A673 (cell line): ENCODE results near the gene ME3. TPM values are rescaled to one million over a fixed set of nuclear protein-coding genes. Genes with fewer than 3 reads are reported as not detected.

Source experiments
- BruUV-seq: library from RNA; stranded (reverse); fragments of 400-500 nt; replicated peaks from 2 replicates; lab custom pipeline; 2021; lab: Mats Ljungman, UMichigan
- CTCF ChIA-PET: fragments of 300-600 bp; sonication (Branson Sonifier 250); formaldehyde crosslinking; loops from one replicate; lab custom pipeline; 2022; ENCODE audit warnings: antibody characterized with exemption; lab: Charles Lee
- POLR2A ChIA-PET: fragments of 300-600 bp; sonication (Branson Sonifier 250); formaldehyde crosslinking; loops from one replicate; lab custom pipeline; 2022; ENCODE audit warnings: antibody characterized with exemption; ENCODE audit not compliant: low non-redundant PET; lab: Charles Lee
- DNase-seq: peaks from one replicate; pipeline ENCODE4 v3.0.0-alpha.2; 2015; ENCODE audit warnings: low spot score
- H3K27ac ChIP-seq: fragments of 200-600 bp; sonication (generic); 2 replicates; pipeline ENCODE4 v1.5.1; 2016; ENCODE audit warnings: mixed run types, low read depth, mild to moderate bottlenecking, mixed read lengths, antibody characterized with exemption, low read length; ENCODE audit not compliant: poor library complexity, severe bottlenecking
- H3K27me3 ChIP-seq: fragments of 200-600 bp; sonication (generic); replicated peaks from 2 replicates; pipeline ENCODE4 v1.6.1; 2017; ENCODE audit warnings: mixed run types, low read depth, mild to moderate bottlenecking, mixed read lengths, antibody characterized with exemption, low read length; ENCODE audit not compliant: insufficient read depth, poor library complexity
- H3K36me3 ChIP-seq: fragments of 200-600 bp; sonication (generic); 2 replicates; pipeline ENCODE4 v1.6.1; 2016; ENCODE audit warnings: mixed run types, mild to moderate bottlenecking, mixed read lengths, antibody characterized with exemption, low read length; ENCODE audit not compliant: insufficient read depth, poor library complexity, severe bottlenecking
- H3K4me1 ChIP-seq: fragments of 200-600 bp; sonication (generic); 2 replicates; pipeline ENCODE4 v1.6.1; 2017; ENCODE audit warnings: mixed run types, mild to moderate bottlenecking, mixed read lengths, antibody characterized with exemption, low read length; ENCODE audit not compliant: insufficient read depth, poor library complexity, severe bottlenecking
- H3K4me3 ChIP-seq: fragments of 200-600 bp; sonication (generic); 2 replicates; pipeline ENCODE4 v1.5.1; 2016; ENCODE audit warnings: low read depth, mixed run types, mild to moderate bottlenecking, mixed read lengths, low read length; ENCODE audit not compliant: poor library complexity, severe bottlenecking
- H3K9me3 ChIP-seq: fragments of 200-600 bp; sonication (generic); 2 replicates; pipeline ENCODE4 v1.6.1; 2016; ENCODE audit warnings: mixed run types, low read depth, mild to moderate bottlenecking, mixed read lengths, antibody characterized with exemption, low read length; ENCODE audit not compliant: poor library complexity, severe bottlenecking
- CTCF ChIP-seq: fragments of 300-800, 200-600 bp; sonication (generic); conservative IDR thresholded peaks from 2 replicates; pipeline ENCODE4 v1.5.1; 2017; ENCODE audit warnings: low read depth, mild to moderate bottlenecking, antibody characterized with exemption, low read length, moderate library complexity, mixed read lengths
- EZH2 ChIP-seq: fragments of 200-600 bp; sonication (generic); IDR thresholded peaks from 2 replicates; pipeline ENCODE4 v1.6.1; 2017; ENCODE audit warnings: borderline replicate concordance, low read depth, mild to moderate bottlenecking, mixed read lengths, antibody characterized with exemption, low read length; ENCODE audit not compliant: poor library complexity, severe bottlenecking
- intact Hi-C: fragments of 100-400 bp; cut with micrococcal nuclease; formaldehyde crosslinking; loops from one replicate; pipeline ENCODE4 v1.10.0; 2022; ENCODE audit not compliant: unreplicated experiment
- total RNA-seq: library from RNA; stranded (reverse); gene quantifications from 2 replicates; pipeline ENCODE4 v1.2.3, GENCODE V29; 2021

Gene ME3
- total RNA-seq, 1 experiment from 2014 or later, result 7.6 TPM

DNA sequence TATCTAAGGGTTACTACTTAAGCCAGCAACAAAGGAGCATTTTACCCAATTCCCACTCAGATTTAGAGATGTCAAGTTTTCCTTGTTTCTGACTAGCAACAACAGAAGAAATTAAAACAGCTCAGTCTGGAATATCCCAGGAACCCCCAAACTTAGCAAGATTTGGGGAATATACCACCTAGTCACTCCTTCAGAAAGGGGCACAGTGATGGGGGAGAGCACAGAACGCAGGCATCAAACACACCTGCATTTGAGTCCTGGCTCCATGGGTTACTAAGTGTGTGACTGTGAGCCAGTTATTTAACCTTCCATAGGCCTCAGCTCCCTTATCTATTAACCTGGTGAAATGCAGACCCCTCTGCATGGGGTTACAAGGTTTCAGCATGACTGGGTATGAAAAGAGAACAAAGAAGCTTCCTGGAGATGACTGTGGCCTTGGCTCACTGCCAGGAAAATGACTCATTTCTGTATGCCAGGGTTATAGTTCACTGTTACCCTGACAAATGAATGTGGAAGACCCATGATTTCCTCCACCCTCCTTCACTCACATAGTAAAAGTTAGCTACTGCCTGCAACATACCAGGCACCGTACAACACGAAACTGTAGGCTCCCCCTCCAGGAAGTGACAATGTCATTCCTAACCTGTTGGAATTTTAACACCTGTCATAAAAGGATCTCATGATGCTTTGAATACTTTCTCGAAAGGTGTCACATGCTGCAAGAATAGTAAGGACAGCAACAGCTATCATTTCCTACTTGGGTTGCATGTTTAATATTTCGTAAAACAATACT, 79.6 kb downstream of the ME3 start:
- POLR2A ChIA-PET, result interaction anchor here (0.5 kb wide), 1 partner anchor 923 kb away, joined by 3 read pairs; no protein-coding TSS in a partner anchor
- CTCF ChIA-PET, result interaction anchor here (0.5 to 1.1 kb wide), 2 partner anchors 16 to 404 kb away, joined by 3 to 4 read pairs; no protein-coding TSS in a partner anchor
- H3K4me1 ChIP-seq, result peaks cover 12% of the 10 kb centered on the region
- H3K27ac ChIP-seq, result no peak overlapping the region
- no TSS peak for BruUV-seq
- intact Hi-C loops, result no loop called here
- no peaks in the 10 kb centered on the region for H3K36me3 ChIP-seq
- peak; percentile 90 for DNase-seq
- H3K9me3 ChIP-seq, result no peaks in the 10 kb centered on the region
- H3K27me3 ChIP-seq, result no peaks in the 10 kb centered on the region
- no peak for TF ChIP-seq CTCF
- TF ChIP-seq EZH2, result no peak
- no peak overlapping the region for H3K4me3 ChIP-seq

- Histone ChIP-seq H3K9me3 (no peaks in the 10 kb centered on the region), H3K4me3 (no peak overlapping the region), H3K27ac (no peak overlapping the region), H3K4me1 (peaks cover 12% of the 10 kb centered on the region), H3K36me3 (no peaks in the 10 kb centered on the region), H3K27me3 (no peaks in the 10 kb centered on the region)
- TF ChIP-seq EZH2 (no peak), CTCF (no peak)
- intact Hi-C loops, result no loop called here
- no TSS peak for BruUV-seq
- POLR2A ChIA-PET, result no interaction called here
- CTCF ChIA-PET, result interaction anchor here (0.5 to 1.1 kb wide), 2 partner anchors 16 to 404 kb away, joined by 3 to 4 read pairs; no protein-coding TSS in a partner anchor
- no peak for DNase-seq
Observed at GRCh38 chr11:86592047-86592591, 80.3 kb downstream of the ME3 start.

GRCh38 chr11:86591631-86592030, 80.8 kb downstream of the ME3 start:
- Histone ChIP-seq H3K27ac (no peak overlapping the region), H3K4me3 (no peak overlapping the region), H3K27me3 (no peaks in the 10 kb centered on the region), H3K9me3 (no peaks in the 10 kb centered on the region), H3K36me3 (no peaks in the 10 kb centered on the region), H3K4me1 (peaks cover 12% of the 10 kb centered on the region)
- intact Hi-C loops, result no loop called here
- POLR2A ChIA-PET, result no interaction called here
- BruUV-seq, result no TSS peak
- CTCF ChIA-PET, result no interaction called here
- TF ChIP-seq CTCF (no peak), EZH2 (no peak)
- no peak for DNase-seq
